KBM-7 (cell line): ENCODE data around the gene FBXO41.

ENCODE experiments used
- DNase-seq: peaks from one replicate; pipeline ENCODE4 v3.0.0-alpha.2; 2015
- in situ Hi-C: fragments of 300-500 bp; cut with MboI; formaldehyde crosslinking; loops from 2 replicates; pipeline ENCODE4 v1.14.3; 2020; ENCODE audit warnings: low sequenced_read_pairs, low pct_unique_long_range_greater_than_20kb, mixed read lengths

The FBXO41 gene

GRCh38 chr2:73252238-73253027, 31.8 kb downstream of the FBXO41 start:
- DNase-seq: peak; percentile 7
- in situ Hi-C loops: no loop called here

DNA sequence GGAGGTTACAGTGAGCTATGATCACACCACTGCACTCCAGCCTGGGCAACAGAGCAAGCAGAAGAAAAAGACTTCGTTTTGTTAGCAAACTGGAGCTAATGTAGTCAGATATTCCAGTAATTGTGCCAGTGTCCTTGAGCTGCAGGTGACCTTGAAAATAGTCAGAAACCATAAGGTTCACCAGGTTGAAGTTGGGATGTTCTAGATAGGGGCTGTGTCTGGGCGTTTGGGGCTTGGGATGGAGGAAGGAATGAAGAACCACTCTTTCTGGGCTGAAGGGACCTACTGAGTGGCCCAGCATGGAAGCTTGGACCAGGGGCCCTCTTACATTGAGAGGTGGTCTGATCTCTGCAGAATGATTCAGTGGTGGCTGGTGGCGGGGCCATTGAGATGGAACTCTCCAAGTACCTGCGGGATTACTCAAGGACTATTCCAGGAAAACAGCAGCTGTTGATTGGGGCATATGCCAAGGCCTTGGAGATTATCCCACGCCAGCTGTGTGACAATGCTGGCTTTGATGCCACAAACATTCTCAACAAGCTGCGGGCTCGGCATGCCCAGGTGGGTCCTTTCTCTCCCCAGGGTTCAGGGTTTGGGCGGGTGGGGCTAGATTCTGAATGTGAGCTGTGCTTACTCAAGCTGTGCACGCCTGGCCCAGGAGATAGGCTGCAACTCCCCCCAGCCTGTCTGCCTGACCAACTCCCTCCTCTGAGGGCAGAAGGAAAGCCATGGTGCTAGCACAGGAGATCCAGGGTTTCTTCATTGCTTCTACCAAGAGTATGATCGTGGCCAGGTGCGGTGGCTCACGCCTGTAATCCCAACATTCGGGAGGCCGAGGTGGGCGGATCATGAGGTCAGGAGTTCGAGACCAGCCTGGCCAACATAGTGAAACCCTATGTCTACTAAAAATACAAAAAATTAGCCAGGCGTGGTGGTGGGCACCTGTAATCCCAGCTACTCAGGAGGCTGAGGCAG, 33.1 kb downstream of the FBXO41 start:
- in situ Hi-C loops: no loop called here
- no peak for DNase-seq

GRCh38 chr2:73249636-73250035, 34.6 kb downstream of the FBXO41 start:
- in situ Hi-C loops: no loop called here

GRCh38 chr2:73246850-73247249, 37.4 kb downstream of the FBXO41 start:
- in situ Hi-C loops: no loop called here
- DNase-seq: no peak

More at GRCh38 chr2:73249636-73250035, 34.6 kb downstream of the FBXO41 start:
- no peak for DNase-seq

GRCh38 chr2:73244580-73244979, 39.7 kb downstream of the FBXO41 start:
- no peak for DNase-seq
- in situ Hi-C loops: no loop called here

GRCh38 chr2:73243884-73244570, 40.3 kb downstream of the FBXO41 start:
- in situ Hi-C loops: no loop called here
- DNase-seq: no peak

GRCh38 chr2:73239776-73240175, 44.5 kb downstream of the FBXO41 start:
- in situ Hi-C loops: no loop called here
- DNase-seq: no peak

DNA sequence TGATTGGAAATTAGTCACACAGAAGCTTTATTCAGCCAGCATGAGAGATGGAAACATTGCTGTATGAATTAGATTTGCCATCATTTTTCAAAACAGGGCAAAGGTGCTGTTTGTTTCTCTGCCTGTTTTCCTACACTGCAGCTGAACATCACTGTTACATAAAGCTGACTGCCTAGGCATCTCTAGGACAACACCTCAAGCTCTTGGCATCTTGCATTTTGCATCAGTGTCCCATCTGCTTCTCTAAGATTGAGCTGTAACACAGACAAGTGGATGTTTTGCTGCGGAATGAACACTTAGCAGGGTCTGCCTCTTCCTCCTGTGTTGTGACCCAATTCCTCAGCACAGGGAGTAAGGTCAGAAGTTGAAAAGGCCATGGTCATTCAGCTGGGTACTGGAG, 45.3 kb downstream of the FBXO41 start:
- DNase-seq: no peak
- in situ Hi-C loops: no loop called here

DNA sequence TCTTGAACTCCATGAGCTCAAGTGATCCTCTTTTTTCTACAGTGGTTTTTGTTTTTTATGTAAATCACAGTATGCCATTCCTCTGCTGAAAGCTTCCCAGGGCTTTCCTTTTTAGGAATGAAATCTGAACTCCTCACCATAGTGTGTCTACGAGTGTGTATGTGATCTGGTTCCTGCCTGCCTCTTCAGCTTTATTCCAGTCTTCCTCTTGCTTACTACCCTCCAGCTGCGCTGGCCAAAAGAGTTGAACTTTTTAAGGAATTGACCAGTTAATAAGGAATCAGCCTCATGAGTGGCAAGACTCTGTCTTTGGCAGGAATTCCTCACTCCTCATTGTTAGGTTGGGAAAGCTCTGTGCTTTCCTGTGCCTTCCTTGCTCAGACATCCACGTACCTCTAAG, 46.1 kb downstream of the FBXO41 start:
- in situ Hi-C loops: no loop called here
- no peak for DNase-seq

GRCh38 chr2:73237168-73237567, 47.1 kb downstream of the FBXO41 start:
- in situ Hi-C loops: no loop called here
- DNase-seq: no peak

GRCh38 chr2:73235315-73236028, 48.8 kb downstream of the FBXO41 start:
- in situ Hi-C loops: no loop called here
- DNase-seq: peak; percentile 11

DNA sequence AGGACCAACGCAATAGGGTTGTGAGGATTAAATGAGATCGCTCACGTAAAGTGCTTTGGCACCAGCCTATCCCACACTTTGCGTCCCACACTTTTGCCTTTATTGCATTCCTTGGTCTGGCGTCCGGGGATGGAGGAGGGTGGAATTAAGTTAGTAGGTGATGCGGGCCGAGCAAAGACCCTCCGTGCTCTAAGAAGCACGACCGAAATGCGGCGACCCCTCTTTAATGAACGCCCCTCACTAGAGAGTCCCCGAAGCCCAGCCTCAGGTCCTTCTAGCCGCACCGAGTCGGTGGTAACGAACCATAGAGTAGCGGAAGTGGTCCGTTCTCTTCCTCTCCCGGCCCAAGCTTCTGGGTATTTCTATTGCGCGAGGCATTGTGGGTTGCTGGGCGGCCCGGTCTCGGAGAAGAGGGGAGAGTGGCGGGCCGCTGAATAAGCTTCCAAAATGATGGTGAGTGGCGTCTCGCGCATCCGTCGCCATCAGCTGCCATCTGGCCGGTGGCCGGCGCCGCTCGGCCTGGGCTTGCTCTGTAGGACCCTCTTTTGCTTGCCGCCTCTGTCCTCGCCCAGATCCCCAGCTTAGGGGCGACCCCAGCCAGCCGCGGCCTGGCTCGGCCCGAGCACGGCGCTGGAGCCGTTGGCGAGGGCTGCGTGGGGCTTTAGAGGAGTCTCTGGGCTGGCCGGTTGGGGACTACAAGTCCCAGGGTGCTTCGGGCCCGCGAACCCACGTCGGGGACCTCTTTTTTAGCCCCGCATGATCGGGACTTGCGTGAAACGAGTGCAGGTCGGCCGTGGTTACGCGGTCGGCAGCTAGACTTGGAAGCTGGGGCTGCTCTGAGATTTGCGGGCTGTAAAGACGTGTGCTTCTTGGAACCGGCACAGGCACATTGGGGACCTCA, 50.1 kb downstream of the FBXO41 start, which contains the start of gene CCT7:
TSS of gene CCT7 (plus strand) at position 377 of the 901 bp plus-strand sequence. CDS start at position 448, 71 bp downstream.
- DNase-seq: peak; percentile 92
- in situ Hi-C loops: no loop called here

DNA sequence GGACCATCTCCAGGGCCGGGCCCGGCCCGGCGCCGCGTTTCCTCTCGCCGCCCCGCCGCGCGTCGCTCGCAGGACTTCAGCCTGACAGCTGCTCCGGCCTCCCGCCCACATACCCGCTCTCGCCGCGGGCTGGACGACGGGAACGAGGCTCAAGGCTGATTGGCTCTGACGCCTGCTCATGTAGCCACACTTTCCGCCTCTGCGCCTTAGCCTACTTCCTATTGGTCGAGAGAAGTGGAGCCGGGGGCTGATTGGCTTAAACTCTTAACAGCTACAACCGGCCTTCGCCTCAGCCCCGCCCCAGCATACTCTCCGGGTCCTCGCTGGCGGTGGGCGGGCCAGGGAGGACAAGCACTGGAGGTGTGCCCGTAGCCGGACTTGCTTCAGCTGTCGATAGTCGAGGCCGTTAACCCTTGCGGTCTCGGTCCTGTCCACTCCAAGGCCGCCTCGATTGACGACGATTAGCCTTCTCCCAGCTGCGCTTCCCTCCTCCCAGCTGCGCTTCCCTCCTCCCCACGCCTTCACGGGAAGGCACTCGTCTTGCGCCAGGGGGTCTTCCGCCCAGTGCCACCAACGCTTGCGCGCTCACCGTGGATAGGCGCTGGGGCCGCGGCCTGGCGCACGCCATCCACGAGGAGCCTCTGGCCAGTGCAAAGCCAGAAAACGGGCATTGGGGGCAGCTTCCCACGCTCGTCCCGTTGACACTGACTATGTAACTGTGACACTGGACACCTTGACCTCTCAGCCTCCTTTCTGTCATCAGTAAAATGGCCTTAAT, 50.9 kb downstream of the FBXO41 start, which contains the start of gene PRADC1:
TSS of gene PRADC1 (minus strand) at position 86 of the 778 bp plus-strand sequence. CDS start at position 7, 79 bp downstream.
- in situ Hi-C loops: no loop called here
- peak; percentile 98 for DNase-seq

DNA sequence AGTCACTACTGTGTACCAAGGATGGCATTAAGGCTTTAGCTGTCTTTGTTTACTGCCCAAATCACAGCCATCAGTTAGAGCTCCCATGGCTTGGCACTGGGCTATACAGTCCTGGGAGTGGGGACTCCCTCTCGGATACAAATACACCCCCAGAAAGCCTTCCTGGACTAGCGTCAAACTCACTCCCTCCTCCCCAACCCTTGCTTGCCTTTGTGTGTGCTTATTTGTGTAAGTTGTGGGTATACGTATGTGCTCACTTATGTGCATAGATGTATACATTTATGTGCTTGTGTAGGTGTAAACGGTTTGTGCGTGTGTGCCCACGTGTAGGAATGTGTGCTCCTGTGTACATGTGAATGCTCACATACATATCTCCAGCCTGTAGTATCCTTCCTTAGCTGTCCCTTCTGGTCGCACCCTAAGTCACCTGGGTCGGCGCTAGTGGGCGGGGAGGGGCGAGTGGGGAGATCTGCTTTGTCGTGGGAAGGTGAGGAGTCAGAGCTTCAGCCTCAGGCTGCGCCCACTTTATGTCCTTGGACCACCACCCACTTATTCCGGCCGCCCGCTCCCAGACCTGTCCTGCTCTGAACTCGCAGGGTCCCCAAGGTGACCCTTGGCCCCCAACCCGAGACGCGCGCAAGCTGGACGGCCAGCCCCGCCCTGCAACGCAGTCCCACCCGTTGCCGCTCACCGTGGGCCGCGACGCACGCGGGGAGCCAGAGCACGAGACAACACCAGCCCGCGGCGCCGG, 51.7 kb downstream of the FBXO41 start:
- DNase-seq: peak; percentile 44
- in situ Hi-C loops: no loop called here

GRCh38 chr2:73228631-73229030, 55.6 kb downstream of the FBXO41 start:
- DNase-seq: no peak
- in situ Hi-C loops: no loop called here

GRCh38 chr2:73227086-73227485, 57.2 kb downstream of the FBXO41 start:
- in situ Hi-C loops: no loop called here
- DNase-seq: no peak
